Activated T-helper 1 cell treated with Interleukin-2 at 50 U/mL for 16 hours (primary cell): ENCODE data around the gene BMP10.

ENCODE experiments used
- DNase-seq: peaks from one replicate; pipeline ENCODE4 v3.0.0-alpha.2; 2020; ENCODE audit warnings: low read depth

BMP10 gene

GRCh38 chr2:68889500-68889899 is 18.3 kb upstream of the BMP10 start:
- DNase-seq, result no peak

DNA sequence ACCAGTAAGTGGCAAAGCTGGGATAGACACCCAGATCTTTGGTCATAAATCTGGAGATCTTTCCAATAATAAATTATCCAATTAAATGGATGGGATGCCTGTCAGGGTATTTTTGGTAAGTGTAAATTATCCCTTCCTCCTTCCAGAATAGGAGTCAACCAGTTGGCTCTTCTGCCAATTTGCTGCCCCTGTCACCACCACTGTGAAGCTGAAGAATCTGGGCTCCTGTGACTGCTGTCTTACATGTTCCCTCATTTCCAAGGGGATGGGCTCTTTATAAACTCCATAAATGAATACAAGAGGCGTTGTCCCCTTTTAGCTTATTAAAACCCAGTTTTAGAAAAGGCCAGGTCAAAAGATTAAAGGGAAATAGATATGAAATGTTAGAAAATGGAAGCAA is 17.8 kb upstream of the BMP10 start:
- DNase-seq, result no peak

GRCh38 chr2:68888038-68888704 is 17.0 kb upstream of the BMP10 start:
- DNase-seq, result no peak

GRCh38 chr2:68885811-68886075 is 14.5 kb upstream of the BMP10 start:
- DNase-seq, result no peak

GRCh38 chr2:68885074-68885810 is 14.0 kb upstream of the BMP10 start:
- no peak for DNase-seq

DNA sequence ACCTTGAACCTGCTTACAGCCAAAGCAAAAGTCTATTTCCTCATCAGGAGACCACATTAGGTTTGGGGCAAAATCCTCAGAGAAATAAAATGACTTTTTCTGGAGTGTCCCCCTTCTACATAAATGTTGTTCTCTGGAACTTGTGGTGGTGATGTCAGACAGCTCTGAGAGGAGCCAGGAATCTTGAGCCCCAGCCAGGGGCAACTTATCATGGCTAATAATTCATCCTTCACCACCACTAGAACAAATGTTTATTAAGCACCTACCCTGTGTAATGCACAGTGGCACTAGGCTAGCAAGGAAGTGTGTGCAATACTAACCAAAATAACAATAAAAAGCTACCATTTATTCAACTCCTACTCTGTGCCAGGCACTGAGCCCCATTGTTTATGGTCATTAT is 9.0 kb upstream of the BMP10 start:
- DNase-seq, result no peak

DNA sequence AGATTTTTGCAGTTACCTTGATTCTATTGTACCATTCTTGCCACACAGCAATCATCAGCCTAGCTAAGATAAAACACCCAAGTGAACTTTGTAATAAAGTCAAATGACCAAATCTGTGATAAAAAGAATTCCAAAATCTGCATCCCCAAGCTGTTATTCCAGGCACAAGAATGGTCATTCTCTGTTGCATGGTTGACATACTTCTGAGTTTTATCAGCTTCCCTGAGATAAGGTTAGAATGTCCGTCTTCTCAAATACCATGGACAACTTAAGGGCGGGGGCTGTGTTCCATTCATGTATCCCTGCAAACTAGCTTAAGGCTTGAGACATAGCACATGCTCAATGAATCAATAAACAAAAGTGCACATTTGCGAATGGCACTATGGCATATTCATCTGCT is 8.1 kb upstream of the BMP10 start:
- DNase-seq, result no peak

DNA sequence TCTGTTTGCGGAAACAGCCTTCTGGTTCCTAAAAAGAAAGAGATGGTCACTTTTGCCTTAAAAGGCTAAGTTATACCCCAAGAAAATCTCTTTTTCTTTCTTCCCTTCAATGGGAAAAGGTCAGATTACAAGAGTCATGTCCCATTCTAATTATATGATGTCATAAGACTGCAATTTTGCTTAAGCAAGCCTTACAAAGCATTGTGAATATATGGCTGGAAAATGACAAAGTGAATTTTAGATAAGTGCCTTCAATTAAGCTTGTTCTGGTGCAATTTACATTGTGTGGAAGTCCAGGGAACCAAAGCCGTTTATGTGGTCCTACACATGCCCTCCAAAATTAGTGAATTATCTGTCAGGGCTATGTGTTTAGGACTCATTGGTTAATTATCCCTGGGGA is 7.6 kb upstream of the BMP10 start:
- DNase-seq, result no peak

GRCh38 chr2:68878071-68878711 is 7.0 kb upstream of the BMP10 start:
- DNase-seq, result no peak

GRCh38 chr2:68877079-68877772 is 6.0 kb upstream of the BMP10 start:
- no peak for DNase-seq

DNA sequence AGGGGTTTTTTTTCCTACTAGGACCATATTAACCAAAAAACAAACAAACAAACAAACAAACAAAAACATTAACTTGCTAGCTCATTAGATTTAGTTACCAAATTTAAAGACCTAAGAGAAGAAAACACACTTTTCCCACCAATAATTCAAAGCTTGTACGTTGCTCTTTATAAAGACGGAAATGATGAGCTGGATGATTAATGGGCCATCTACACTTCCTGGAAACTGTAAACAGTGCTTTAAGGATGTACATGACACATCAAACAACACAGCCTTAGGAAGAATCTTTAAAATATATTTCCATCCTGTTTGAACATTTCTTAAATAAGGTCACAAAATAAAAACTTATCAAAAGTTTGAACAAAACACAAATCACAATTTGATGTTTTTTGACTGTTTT is 982 bp downstream of the BMP10 start:
- DNase-seq, result no peak

- no peak for DNase-seq
Measured at GRCh38 chr2:68865108-68865507, 6.1 kb downstream of the BMP10 start.

DNA sequence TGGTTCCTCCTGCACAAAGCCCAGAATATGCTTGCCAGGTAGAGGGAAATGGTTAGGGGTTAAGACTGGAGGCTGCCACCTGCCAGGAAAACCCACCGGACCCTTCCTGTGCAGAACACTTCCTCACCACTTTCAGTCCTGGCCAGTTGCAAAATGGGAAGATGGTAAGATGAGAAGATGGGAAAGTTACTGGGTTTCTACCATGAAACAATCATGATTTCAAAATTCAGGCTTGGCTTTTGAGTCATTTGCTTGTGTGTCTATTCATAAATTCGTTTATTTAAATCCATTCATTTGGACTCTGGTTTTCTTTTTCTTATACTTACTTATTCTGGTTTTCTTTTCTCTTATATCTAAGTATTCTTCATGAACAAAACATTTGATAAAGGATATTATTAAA is 7.2 kb downstream of the BMP10 start:
- no peak for DNase-seq

DNA sequence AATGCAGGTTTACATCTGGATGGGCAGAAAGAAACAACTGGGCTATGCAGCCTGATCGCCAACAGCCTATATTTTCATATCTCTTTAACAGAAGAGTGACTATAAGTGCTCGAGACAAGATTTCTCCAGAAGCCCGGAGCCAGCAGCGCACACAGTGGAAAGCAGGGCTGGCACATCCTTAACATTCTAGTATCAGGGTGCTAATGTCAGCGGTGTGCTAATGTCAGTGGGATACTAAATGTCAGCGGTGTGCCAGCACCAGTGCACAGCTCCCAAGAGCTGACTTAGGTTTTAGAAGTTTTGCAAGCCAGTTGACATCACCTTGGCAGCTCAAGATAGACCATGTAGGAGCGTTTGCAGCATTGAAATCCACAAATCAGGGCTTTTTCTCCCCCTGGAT is 8.3 kb downstream of the BMP10 start:
- no peak for DNase-seq

DNA sequence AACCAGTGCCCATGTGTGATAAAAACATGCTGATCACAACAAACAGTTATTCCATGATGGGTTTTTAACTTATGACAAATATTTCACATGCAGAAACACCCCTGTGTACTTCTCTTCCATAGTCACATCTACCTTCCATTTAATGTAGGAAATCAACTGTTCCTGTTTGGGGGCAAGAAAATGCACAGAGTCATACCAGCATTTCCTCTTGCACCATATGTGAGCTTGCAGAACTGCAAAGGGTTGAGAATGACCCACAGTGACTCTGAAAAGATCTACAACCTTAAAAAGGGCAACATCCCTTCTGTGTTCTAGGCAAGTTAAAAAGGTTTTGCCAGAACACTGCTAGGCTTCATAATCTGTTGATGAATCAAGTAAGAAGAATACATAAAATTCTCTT is 9.9 kb downstream of the BMP10 start:
- DNase-seq, result no peak

GRCh38 chr2:68860111-68860510 is 11.1 kb downstream of the BMP10 start:
- no peak for DNase-seq

GRCh38 chr2:68857855-68858456 is 13.2 kb downstream of the BMP10 start:
- no peak for DNase-seq

GRCh38 chr2:68857202-68857845 is 13.9 kb downstream of the BMP10 start:
- DNase-seq, result no peak

GRCh38 chr2:68855550-68855949 is 15.6 kb downstream of the BMP10 start:
- no peak for DNase-seq

GRCh38 chr2:68854476-68854875 is 16.7 kb downstream of the BMP10 start:
- DNase-seq, result no peak

GRCh38 chr2:68853915-68854314 is 17.3 kb downstream of the BMP10 start:
- no peak for DNase-seq

DNA sequence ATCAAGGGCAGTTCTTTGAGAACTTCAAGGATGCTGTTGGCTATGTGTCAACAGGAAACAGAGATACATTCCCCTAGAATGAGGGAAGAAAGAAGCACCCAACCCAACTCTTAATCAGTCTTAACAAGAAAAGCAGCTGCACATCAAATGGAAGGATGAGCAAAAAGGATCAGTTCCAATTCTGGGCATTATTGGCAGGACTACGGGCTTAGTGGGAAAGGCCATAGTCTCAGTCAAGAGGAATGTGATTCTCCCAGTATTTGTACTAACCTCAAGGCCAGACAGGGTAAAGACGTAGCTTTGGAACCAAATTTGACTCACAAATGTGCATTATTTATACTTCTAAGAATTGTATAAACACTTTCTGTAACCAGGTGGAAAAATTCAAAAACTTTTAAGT is 18.2 kb downstream of the BMP10 start:
- DNase-seq, result no peak
